Gastroesophageal sphincter (tissue), 3 donors: ENCODE data around the gene USPL1.

ENCODE experiments used
- CTCF ChIP-seq, 4 experiments: fragments of 200-600 bp in 2 of 4; fragments of 450-650 bp in 2 of 4; sonication (generic) in 1 of 4; IDR thresholded peaks; one replicate each; pipeline ENCODE4 v1.5.1; 2017 to 2019; ENCODE audit warnings: antibody characterized with exemption in 4 of 4, mild to moderate bottlenecking in 2 of 4, moderate library complexity in 2 of 4
- POLR2A ChIP-seq, 2 donors: fragments of 450-650 bp; IDR thresholded peaks; one replicate each; pipeline ENCODE4 v1.6.1; 2017; ENCODE audit warnings: antibody characterized with exemption in 2 of 2, mild to moderate bottlenecking in 2 of 2, moderate library complexity in 1 of 2
- POLR2AphosphoS5 ChIP-seq: sonication (generic); formaldehyde crosslinking; IDR thresholded peaks from one replicate; pipeline ENCODE4 v1.6.1; 2017; ENCODE audit warnings: antibody characterized with exemption

DNA sequence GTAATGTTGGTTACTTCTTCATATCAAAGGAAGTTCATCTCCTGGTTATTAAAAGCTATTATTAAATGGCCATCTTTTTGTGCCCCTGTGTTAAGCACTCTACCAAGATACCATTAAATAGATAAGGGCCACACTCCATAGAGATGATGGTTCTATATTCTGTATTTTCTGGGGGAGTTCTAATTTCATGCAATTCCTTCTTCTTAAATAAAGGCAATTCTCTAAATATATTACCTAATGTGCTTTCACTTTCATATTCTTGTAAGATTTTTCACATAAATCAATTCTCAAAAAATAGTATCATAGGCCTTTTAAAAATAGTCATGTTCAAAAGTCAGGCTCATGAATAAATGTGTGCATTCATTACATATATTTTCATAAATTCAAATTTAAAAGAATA lies 47.0 kb upstream of the USPL1 start:
- no peak for TF ChIP-seq POLR2A (IDR thresholded peaks at IDR 0.05)
- no peak for TF ChIP-seq POLR2AphosphoS5
- no peak for TF ChIP-seq CTCF (IDR thresholded peaks at IDR 0.05)
